Mononuclear cell (primary cell): ENCODE results near the gene MED13. TPM values are rescaled to one million over a fixed set of nuclear protein-coding genes. Genes with fewer than 3 reads are reported as not detected.
A peak's percentile ranks its signal among the peaks of the same experiment; 100 is the strongest.

Source experiments
- H3K27me3 ChIP-seq: 2 replicates; pipeline ENCODE4 v1.6.0; 2011; ENCODE audit warnings: low read length, control low read depth; ENCODE audit not compliant: insufficient read depth
- H3K4me1 ChIP-seq: 2 replicates; pipeline ENCODE4 v1.5.1; 2011; ENCODE audit warnings: mild to moderate bottlenecking, low read length, control low read depth; ENCODE audit not compliant: insufficient read depth
- H3K4me3 ChIP-seq: 2 replicates; pipeline ENCODE4 v1.5.1; 2011; ENCODE audit warnings: mild to moderate bottlenecking, low read length, moderate library complexity
- H3K9me3 ChIP-seq: 2 replicates; pipeline ENCODE4 v1.5.1; 2011; ENCODE audit warnings: low read depth, mild to moderate bottlenecking, control low read depth, low read length
- total RNA-seq: library from RNA; depleted of rRNA; stranded (reverse); fragments of >200 nt; gene quantifications from one replicate; pipeline ENCODE4 v1.2.3, GENCODE V29; 2012

The MED13 gene
- total RNA-seq, result 164 TPM

- peak within 1 kb of the TSS; percentile 99 for H3K4me3 ChIP-seq
- H3K27me3 ChIP-seq, result no peaks in the 10 kb centered on the region
- H3K4me1 ChIP-seq, result peaks cover 19% of the 10 kb centered on the region
- no peaks in the 10 kb centered on the region for H3K9me3 ChIP-seq
These were observed at the start of gene MED13 for GRCh38 chr17:62064791-62065563. MED13 (minus strand) TSS chr17:62065278; CDS start chr17:62065205, 73 bp downstream.

GRCh38 chr17:62112229-62112628, 47.2 kb upstream of the MED13 start:
- no peaks in the 10 kb centered on the region for H3K4me1 ChIP-seq
- H3K9me3 ChIP-seq, result no peaks in the 10 kb centered on the region
- no peak overlapping the region for H3K4me3 ChIP-seq
- H3K27me3 ChIP-seq, result no peaks in the 10 kb centered on the region

GRCh38 chr17:62111562-62112171, 46.6 kb upstream of the MED13 start:
- H3K27me3 ChIP-seq, result no peaks in the 10 kb centered on the region
- H3K4me3 ChIP-seq, result no peak overlapping the region
- H3K4me1 ChIP-seq, result no peaks in the 10 kb centered on the region
- H3K9me3 ChIP-seq, result no peaks in the 10 kb centered on the region

DNA sequence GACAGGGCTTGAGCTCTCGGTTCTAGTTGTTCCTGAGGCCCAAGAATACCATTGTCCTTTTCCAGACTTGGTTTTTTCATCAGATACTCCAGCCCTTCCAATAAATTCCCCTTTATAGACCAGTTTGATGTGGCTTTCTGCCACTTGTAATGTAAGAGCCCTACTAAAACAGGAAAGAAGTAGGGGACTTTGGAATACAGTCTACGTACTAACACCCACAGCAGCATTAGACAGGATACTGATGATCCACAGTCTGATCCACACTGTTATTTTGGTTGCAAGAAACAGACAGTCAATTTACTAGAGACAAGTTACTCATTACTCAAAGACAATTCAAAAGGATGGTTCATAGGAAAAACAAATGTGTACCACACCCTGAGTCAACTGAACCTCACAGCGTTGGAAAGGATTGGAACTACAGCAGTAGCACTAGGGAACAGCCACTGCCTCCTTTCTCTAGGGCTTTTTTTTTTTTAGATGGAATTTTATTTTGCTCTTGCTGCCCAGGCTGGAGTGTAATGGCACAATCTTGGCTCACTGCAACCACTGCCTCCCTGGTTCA, 45.9 kb upstream of the MED13 start:
- no peaks in the 10 kb centered on the region for H3K27me3 ChIP-seq
- H3K4me3 ChIP-seq, result no peak overlapping the region
- H3K4me1 ChIP-seq, result no peaks in the 10 kb centered on the region
- no peaks in the 10 kb centered on the region for H3K9me3 ChIP-seq

GRCh38 chr17:62109924-62110323, 44.8 kb upstream of the MED13 start:
- no peak overlapping the region for H3K4me3 ChIP-seq
- H3K4me1 ChIP-seq, result no peaks in the 10 kb centered on the region
- H3K27me3 ChIP-seq, result no peaks in the 10 kb centered on the region
- no peaks in the 10 kb centered on the region for H3K9me3 ChIP-seq

- Histone ChIP-seq H3K27me3 (no peaks in the 10 kb centered on the region), H3K4me3 (no peak overlapping the region), H3K9me3 (no peaks in the 10 kb centered on the region), H3K4me1 (no peaks in the 10 kb centered on the region)
These were observed 44.4 kb upstream of the MED13 start for GRCh38 chr17:62109378-62109902.

DNA sequence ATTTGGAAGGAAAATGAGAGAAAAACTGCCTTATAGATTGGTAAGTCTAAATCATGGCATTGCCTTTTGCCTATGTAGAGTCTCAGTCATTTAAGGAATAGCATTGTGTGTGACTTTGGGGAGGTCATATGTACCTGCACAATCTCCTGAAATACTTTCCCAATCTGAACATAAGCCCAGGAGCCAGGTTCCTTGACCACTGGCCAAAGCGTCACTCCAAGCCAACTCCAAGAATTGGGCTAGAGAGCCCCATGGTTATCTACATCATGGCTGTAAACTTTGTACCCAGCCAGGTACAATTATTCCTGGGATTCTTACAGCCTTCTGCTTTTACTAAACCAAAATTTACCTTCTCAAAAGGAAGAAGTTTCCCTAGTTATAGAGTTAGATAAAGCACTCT, 40.8 kb upstream of the MED13 start:
- Histone ChIP-seq H3K4me1 (no peaks in the 10 kb centered on the region), H3K27me3 (no peaks in the 10 kb centered on the region), H3K9me3 (no peaks in the 10 kb centered on the region), H3K4me3 (no peak overlapping the region)

DNA sequence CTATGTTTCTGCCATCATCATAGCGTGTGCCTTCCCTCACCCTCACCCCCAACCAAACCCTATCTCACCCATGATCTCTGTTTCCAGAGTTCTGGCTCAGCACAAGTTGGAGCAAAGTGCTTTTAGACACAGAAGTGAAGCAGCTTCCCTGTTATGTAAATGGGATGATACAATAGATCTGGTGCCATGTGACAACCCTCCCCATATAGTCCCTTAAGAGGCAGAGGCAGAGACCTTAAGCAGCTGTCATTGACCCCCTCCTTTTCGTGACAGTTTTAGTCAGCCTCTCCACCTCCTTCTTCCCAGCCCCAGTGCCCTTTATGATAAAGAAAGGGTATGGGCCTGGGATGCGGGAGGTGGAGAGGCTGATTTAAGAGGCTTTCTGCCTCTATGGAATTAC, 40.3 kb upstream of the MED13 start:
- Histone ChIP-seq H3K9me3 (no peaks in the 10 kb centered on the region), H3K4me3 (no peak overlapping the region), H3K4me1 (no peaks in the 10 kb centered on the region), H3K27me3 (no peaks in the 10 kb centered on the region)

- Histone ChIP-seq H3K4me3 (no peak overlapping the region), H3K9me3 (no peaks in the 10 kb centered on the region), H3K4me1 (peaks cover 4% of the 10 kb centered on the region), H3K27me3 (no peaks in the 10 kb centered on the region)
These were observed 36.4 kb upstream of the MED13 start for GRCh38 chr17:62101515-62101914.

GRCh38 chr17:62101090-62101489, 36.0 kb upstream of the MED13 start:
- Histone ChIP-seq H3K27me3 (no peaks in the 10 kb centered on the region), H3K4me1 (peaks cover 4% of the 10 kb centered on the region), H3K4me3 (no peak overlapping the region), H3K9me3 (no peaks in the 10 kb centered on the region)

DNA sequence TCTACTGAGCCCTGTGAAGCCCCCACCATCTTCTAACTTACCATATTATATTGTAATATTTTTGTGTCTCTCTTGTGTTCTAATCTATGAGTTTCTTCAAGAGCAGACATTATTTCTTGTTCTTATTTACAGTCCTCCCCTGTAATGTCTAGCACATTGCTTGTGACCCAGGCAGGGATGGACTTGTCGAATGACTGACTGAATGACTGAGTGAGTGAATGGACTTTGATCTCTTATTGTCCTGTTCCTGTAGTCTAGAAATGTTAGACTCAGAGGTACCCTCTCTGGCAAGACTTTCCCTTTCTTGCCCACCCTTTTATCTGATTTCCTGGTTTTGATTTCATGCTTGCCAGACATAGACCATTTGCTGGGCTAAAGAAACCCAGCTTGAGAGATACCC, 35.0 kb upstream of the MED13 start:
- Histone ChIP-seq H3K4me3 (no peak overlapping the region), H3K4me1 (peaks cover 4% of the 10 kb centered on the region), H3K27me3 (no peaks in the 10 kb centered on the region), H3K9me3 (no peaks in the 10 kb centered on the region)

DNA sequence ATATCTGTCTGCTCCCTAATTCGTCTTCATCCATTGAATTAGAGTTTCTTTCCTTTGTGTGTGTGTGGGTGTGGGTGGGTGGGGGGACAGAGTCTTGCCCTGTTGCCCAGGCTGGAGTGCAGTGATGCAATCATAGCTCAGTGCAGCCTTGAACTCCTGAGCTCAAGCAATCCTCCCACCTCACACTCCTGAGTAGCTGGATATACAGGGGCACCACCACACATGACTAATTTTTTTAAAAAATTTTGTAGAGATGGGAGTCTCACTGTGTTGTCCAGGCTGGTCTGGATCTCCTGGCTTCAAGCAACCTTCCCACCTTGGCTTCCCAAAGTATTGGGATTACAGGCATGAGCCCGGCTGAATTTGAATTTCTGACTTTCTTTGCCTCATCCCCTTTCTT, 34.5 kb upstream of the MED13 start:
- Histone ChIP-seq H3K9me3 (no peaks in the 10 kb centered on the region), H3K27me3 (no peaks in the 10 kb centered on the region), H3K4me1 (peaks cover 4% of the 10 kb centered on the region), H3K4me3 (no peak overlapping the region)

DNA sequence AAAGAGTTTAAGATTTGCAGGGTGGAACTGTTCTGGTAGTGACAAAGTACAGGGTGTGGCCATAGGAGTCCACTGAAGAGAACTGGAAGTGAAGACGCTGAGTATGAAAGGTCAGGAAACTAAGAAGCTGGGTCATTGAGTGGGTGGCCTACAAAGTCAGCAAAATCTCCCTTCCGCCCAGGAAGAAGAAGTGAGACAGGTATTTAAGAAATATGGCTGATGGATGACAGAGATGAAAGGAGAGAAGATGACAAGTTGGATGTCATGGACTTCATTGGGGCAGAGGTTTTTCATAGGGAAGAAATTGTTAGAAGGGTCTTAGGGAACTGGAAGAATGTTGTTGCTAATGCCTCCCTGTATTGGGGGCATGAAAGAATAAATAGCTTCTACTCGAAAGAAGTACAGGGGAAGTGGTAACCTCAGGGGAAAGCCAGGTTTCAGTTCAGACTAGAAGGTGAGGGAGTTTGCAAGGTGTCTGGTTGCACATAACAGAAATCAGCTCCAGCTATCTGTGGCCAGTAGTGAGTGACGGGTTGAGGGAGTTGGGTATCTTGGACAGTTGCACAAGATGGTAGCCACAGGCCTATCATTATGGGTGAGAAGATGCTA, 33.6 kb upstream of the MED13 start:
- H3K4me3 ChIP-seq, result no peak overlapping the region

GRCh38 chr17:62096401-62096670, 31.3 kb upstream of the MED13 start:
- Histone ChIP-seq H3K4me1 (peaks cover 4% of the 10 kb centered on the region), H3K27me3 (no peaks in the 10 kb centered on the region), H3K4me3 (no peak overlapping the region), H3K9me3 (no peaks in the 10 kb centered on the region)

More for the DNA sequence above, 33.6 kb upstream of the MED13 start:
- Histone ChIP-seq H3K27me3 (no peaks in the 10 kb centered on the region), H3K9me3 (no peaks in the 10 kb centered on the region), H3K4me1 (peaks cover 4% of the 10 kb centered on the region)

- no peaks in the 10 kb centered on the region for H3K27me3 ChIP-seq
- H3K9me3 ChIP-seq, result no peaks in the 10 kb centered on the region
- H3K4me3 ChIP-seq, result no peak overlapping the region
- H3K4me1 ChIP-seq, result peaks cover 4% of the 10 kb centered on the region
These were observed 29.1 kb upstream of the MED13 start for GRCh38 chr17:62094175-62094574.
